Stimulated activated CD4-positive, alpha-beta T cell treated with anti-CD3 and anti-CD28 coated beads, TNF-alpha, amount 100 ng/mL, for 1 hour (primary cell): Measurements from ENCODE around the gene DNAAF3.

Source experiments
- DNase-seq, 3 donors: peaks; one replicate each; pipeline ENCODE4 v3.0.0-alpha.2; 2020; ENCODE audit warnings: low read depth in 3 of 3, low spot score in 1 of 3

Gene DNAAF3

DNA sequence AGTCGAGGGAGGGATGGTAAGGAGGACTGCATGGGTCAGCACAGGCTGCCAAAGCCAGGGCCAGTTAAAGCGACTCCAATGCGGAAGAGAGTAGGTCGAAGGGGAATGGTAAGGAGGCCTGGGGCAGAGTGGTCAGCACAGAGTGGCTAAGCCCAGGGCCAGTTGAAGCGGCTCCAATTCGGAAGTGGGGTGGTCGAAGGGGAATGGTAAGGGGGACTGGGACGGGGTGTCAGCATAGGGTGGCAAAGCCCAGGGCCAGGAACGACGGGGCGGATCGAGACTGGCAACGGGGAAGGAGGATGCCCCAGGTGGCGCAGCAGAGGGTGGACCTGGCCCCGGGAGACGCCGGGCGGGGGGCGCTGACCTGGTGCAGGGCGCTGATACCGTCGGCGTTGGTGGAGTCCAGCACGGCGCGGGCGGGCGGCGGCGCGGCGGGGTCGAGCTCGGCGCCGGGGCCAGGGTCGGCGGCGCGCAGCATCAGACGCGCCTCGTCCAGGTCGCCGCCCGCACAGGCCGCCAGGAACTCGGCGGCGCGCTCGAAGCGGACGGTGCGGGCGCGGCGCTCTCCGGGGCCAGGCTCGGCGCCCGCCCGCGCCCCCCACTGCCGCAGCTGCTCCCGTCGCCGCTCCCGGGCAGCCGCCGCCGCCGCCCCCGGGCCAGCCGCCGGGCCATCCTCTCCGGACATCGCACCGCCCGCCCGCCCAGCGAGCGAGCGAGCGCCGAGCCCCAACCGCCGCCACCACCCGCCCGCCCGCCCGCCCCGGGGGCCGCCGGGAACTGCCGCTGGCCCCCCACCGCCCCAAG, 49.4 kb downstream of the DNAAF3 start, which contains the start of gene PPP1R12C:
PPP1R12C (minus strand) TSS at position 779 of the 804 bp plus-strand sequence; CDS start at position 685, 94 bp downstream.
- DNase-seq: no peak

DNA sequence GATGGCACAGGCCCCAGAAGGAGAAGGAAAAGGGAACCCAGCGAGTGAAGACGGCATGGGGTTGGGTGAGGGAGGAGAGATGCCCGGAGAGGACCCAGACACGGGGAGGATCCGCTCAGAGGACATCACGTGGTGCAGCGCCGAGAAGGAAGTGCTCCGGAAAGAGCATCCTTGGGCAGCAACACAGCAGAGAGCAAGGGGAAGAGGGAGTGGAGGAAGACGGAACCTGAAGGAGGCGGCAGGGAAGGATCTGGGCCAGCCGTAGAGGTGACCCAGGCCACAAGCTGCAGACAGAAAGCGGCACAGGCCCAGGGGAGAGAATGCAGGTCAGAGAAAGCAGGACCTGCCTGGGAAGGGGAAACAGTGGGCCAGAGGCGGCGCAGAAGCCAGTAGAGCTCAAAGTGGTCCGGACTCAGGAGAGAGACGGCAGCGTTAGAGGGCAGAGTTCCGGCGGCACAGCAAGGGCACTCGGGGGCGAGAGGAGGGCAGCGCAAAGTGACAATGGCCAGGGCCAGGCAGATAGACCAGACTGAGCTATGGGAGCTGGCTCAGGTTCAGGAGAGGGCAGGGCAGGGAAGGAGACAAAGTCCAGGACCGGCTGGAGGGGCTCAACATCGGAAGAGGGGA, 50.1 kb downstream of the DNAAF3 start:
- peak in 1 of 3 donors; percentile 21 for DNase-seq

DNA sequence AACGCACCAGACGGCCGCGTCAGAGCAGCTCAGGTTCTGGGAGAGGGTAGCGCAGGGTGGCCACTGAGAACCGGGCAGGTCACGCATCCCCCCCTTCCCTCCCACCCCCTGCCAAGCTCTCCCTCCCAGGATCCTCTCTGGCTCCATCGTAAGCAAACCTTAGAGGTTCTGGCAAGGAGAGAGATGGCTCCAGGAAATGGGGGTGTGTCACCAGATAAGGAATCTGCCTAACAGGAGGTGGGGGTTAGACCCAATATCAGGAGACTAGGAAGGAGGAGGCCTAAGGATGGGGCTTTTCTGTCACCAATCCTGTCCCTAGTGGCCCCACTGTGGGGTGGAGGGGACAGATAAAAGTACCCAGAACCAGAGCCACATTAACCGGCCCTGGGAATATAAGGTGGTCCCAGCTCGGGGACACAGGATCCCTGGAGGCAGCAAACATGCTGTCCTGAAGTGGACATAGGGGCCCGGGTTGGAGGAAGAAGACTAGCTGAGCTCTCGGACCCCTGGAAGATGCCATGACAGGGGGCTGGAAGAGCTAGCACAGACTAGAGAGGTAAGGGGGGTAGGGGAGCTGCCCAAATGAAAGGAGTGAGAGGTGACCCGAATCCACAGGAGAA, 50.9 kb downstream of the DNAAF3 start:
- DNase-seq: no peak

DNA sequence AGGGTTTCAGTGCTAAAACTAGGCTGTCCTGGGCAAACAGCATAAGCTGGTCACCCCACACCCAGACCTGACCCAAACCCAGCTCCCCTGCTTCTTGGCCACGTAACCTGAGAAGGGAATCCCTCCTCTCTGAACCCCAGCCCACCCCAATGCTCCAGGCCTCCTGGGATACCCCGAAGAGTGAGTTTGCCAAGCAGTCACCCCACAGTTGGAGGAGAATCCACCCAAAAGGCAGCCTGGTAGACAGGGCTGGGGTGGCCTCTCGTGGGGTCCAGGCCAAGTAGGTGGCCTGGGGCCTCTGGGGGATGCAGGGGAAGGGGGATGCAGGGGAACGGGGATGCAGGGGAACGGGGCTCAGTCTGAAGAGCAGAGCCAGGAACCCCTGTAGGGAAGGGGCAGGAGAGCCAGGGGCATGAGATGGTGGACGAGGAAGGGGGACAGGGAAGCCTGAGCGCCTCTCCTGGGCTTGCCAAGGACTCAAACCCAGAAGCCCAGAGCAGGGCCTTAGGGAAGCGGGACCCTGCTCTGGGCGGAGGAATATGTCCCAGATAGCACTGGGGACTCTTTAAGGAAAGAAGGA, 51.8 kb downstream of the DNAAF3 start:
- no peak for DNase-seq

DNA sequence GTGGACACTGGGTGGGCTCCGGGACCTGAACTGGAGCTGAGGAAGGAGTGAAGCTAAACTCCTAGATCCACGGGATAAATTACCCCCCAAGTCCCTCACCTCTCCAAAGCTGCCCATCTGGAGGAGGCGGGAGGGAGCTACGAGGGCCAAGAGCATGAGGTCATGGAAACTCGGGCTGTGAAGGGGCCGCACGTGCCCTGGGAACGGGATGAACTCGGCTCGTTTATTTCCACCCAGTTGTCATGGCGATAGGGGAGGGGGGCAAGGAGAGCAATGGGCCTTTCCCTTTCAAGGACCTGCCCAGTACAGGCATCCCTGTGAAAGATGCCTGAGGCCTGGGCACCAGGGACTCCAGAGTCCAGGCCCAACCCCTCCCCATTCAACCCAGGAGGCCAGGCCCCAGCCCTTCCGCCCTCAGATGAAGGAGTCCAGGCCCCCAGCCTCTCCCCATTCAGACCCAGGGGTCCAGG, 52.8 kb downstream of the DNAAF3 start:
- no peak for DNase-seq

DNA sequence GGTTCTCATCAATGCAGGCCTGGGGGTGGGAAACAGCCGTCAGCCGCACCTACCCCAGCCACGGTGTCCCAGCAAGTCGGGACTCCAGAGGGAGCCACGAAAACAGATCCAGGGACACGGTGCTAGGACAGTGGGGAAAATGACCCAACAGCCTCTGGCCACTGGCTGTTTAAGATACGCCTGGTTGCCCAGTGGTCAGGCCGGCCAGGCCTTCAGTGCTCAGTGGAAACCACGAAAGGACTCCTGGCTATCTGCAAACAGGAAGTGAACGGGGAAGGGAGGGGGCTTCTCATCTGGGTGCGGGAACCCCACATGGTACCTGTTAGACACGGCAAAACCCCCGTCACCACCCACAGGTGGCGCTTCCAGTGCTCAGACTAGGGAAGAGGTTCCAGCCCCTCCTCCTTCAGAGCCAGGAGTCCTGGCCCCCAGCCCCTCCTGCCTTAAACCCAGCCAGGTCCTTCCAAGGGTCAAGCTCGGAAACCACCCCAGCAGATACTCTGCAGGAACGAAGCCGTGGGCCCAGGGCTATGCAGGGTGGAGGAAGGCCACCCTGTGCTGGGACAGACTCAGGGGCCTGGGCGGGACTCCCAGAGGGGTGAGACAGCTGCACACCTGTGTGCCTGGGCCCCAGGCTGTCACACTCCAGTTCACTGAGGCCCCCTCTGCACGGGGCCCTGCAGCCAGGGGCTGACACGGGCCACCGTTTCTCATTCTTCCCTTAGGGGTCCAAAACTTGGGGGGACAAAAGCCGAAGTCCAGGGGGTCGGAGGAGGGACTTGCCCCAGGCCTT, 53.4 kb downstream of the DNAAF3 start:
- no peak for DNase-seq

DNA sequence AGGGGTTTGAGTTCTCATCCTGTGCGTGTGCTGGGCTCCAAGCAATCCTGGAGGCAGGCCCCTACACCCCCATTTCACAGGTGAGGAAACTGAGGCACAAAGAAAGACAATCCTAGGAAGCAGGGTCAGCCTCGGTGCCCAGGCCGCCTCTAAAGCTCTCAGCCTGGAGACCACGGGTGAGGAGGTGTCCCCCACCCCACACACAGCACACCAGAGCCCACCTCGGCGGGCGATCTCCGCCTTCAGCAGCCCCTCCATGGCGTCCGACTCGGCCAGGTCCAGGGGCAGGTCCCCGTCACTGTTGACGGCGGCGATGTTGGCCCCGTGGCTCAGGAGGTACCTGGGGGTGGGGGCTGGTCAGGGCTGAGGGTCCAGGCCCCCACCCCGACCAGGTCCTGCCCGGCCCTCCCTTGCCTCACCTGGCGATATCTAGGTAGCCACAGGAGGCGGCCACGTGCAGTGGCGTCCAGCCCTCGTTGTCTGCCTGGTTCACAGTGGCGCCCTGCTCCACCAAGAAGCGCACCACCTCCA, 54.1 kb downstream of the DNAAF3 start:
- no peak for DNase-seq

DNA sequence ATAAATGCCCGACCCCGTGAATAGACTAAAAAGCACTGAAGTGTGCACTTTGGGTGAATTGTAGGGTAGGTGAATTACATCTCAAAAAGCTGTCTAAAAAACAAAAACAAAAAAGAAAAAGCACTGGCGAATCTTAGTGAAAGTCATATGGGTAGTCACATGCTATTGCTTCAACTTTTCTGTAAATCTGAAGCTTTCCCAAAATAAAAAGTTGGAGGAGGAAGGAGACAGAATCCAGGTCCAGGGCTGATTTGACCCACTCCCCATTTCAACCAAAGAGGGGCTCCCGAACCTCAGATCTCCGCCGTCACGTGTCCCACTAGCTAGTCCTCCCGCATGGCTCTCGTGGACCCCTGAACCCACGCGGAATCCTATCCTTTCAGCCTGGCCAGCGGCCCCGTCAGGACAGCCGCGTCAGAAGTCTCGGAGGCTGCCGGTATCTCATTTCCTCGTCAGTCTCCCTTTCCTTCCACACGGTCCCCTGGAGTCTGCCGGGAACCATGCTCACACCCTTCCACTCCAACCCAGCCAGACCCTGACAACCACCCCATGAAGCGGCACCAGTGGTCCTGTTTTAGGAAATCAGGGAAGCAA, 55.1 kb downstream of the DNAAF3 start:
- no peak for DNase-seq

DNA sequence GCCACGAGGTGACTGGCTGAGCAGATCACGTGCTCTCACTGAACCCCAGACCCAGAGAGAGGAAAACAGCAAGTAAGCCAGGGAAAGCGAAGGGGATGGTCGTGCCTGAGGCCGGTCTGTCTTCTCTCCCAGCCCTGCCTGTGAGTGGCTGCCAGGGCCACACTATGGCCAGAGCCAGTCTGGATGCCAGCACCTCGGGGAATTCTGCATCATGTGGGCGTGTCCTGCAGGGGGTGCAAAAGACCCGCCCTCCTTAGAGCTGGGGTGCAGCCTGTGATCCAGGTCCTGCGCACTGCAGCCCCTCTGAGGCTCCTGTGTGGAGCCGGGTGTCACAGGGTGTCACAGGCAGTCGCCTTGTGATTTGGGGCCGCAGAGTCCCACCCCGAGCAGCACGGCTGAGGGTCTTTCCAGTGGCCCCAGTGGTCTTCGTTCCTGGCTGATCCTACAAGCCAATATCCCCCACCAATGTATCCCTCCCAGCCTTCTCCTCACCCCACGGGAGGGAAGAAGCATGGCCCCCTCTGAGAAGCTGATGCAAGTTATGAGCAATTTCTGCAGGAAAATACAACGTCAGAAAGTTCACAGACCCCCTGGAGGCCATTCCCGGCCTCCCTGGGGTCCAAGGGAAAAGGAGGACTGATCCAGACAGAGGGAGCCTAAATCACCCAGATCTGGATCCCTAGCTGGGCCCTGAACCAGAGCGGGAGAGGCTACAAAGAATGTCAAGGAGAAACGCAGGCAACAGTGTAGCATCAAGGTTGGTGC, 56.7 kb downstream of the DNAAF3 start:
- no peak for DNase-seq
